HG02852 (cell line): Measurements from ENCODE around the gene CCT5.
A peak's percentile ranks its signal among the peaks of the same experiment; 100 is the strongest.
"Not testable (repeated sequence)": the region's sequence is repeated elsewhere in the genome, so short reads cannot be mapped to it uniquely, and the experiment has no call there.

Experiments
- ATAC-seq: cut with Tn5 transposase; IDR thresholded peaks from one replicate; pipeline ENCODE4 v1.9.1; 2021; ENCODE audit warnings: mild to moderate bottlenecking, moderate library complexity; ENCODE audit not compliant: unreplicated experiment

CCT5 gene

GRCh38 chr5:10244342-10244944 lies 5.6 kb upstream of the CCT5 start:
- ATAC-seq: no peak

- no peak for ATAC-seq
Observed at GRCh38 chr5:10246761-10247160, 3.3 kb upstream of the CCT5 start.

GRCh38 chr5:10247217-10247616 lies 2.9 kb upstream of the CCT5 start:
- ATAC-seq: not testable (repeated sequence)

GRCh38 chr5:10248378-10249260 lies 1.5 kb upstream of the CCT5 start:
- peak; percentile 2 for ATAC-seq

- peak; percentile 17 for ATAC-seq
Observed at GRCh38 chr5:10250806-10251276, 761 bp downstream of the CCT5 start.

GRCh38 chr5:10251405-10251804 lies 1.3 kb downstream of the CCT5 start:
- ATAC-seq: no peak

- ATAC-seq: no peak
Observed at GRCh38 chr5:10253390-10253789, 3.3 kb downstream of the CCT5 start.

GRCh38 chr5:10254686-10255085 lies 4.6 kb downstream of the CCT5 start:
- no peak for ATAC-seq

GRCh38 chr5:10257870-10258269 lies 7.8 kb downstream of the CCT5 start:
- ATAC-seq: no peak

GRCh38 chr5:10259899-10260298 lies 9.8 kb downstream of the CCT5 start:
- no peak for ATAC-seq

- ATAC-seq: no peak
Observed at GRCh38 chr5:10261065-10261464, 11.0 kb downstream of the CCT5 start.

- no peak for ATAC-seq
Observed at GRCh38 chr5:10262121-10262774, 12.2 kb downstream of the CCT5 start.

- ATAC-seq: no peak
Observed at GRCh38 chr5:10262995-10263394, 12.9 kb downstream of the CCT5 start.

GRCh38 chr5:10264604-10265003 lies 14.5 kb downstream of the CCT5 start:
- ATAC-seq: no peak

GRCh38 chr5:10265245-10266109 lies 15.4 kb downstream of the CCT5 start:
- no peak for ATAC-seq

GRCh38 chr5:10266137-10266536 lies 16.1 kb downstream of the CCT5 start:
- ATAC-seq: no peak

- ATAC-seq: no peak
Observed at GRCh38 chr5:10266839-10267238, 16.8 kb downstream of the CCT5 start.

GRCh38 chr5:10268100-10268499 lies 18.0 kb downstream of the CCT5 start:
- ATAC-seq: no peak

GRCh38 chr5:10272053-10272874 lies 22.2 kb downstream of the CCT5 start:
- no peak for ATAC-seq

GRCh38 chr5:10272875-10273209 lies 22.8 kb downstream of the CCT5 start:
- not testable (repeated sequence) for ATAC-seq
